Lung (tissue), 12 donors: Measurements from ENCODE around the gene CUBN. TPM values are rescaled to one million over a fixed set of nuclear protein-coding genes. Genes with fewer than 3 reads are reported as not detected.

Experiments used
- ATAC-seq: fragments of 200-7000 bp; cut with Tn5 transposase; one replicate; pipeline ENCODE4 v1.9.1; 2020; ENCODE audit warnings: moderate number of reproducible peaks; ENCODE audit not compliant: insufficient read depth, low FRiP score
- DNase-seq, 3 donors: peaks; one replicate each; pipeline ENCODE4 v3.0.0-alpha.2; 2013 to 2017
- H3K27ac ChIP-seq, 2 donors: one replicate each; pipeline ENCODE4 v1.5.1; 2013; ENCODE audit warnings: mild to moderate bottlenecking in 2 of 2, moderate library complexity in 2 of 2, control low read depth in 1 of 2, inconsistent platforms in 1 of 2, low read depth in 1 of 2, low read length in 1 of 2
- H3K27me3 ChIP-seq, 3 donors: one replicate each; pipeline ENCODE4 v1.5.1; 2013; ENCODE audit warnings: low read length in 2 of 3; ENCODE audit not compliant: control insufficient read depth in 3 of 3, insufficient read depth in 3 of 3
- H3K36me3 ChIP-seq, 4 donors: one replicate each; pipeline ENCODE4 v1.5.1; 2013; ENCODE audit warnings: low read length in 4 of 4, mild to moderate bottlenecking in 1 of 4, moderate library complexity in 1 of 4; ENCODE audit not compliant: control insufficient read depth in 4 of 4, insufficient read depth in 4 of 4
- H3K4me1 ChIP-seq, 5 donors: one replicate each; pipeline ENCODE4 v1.5.1; 2013; ENCODE audit warnings: low read length in 5 of 5, mild to moderate bottlenecking in 2 of 5, moderate library complexity in 1 of 5; ENCODE audit not compliant: control insufficient read depth in 5 of 5, insufficient read depth in 5 of 5
- H3K4me3 ChIP-seq: one replicate; pipeline ENCODE4 v1.5.1; 2013; ENCODE audit warnings: mild to moderate bottlenecking, control low read depth, moderate library complexity
- H3K9ac ChIP-seq, 2 donors: one replicate each; pipeline ENCODE4 v1.5.1; 2013; ENCODE audit warnings: low read length in 2 of 2, control low read depth in 1 of 2; ENCODE audit not compliant: insufficient read depth in 1 of 2
- H3K9me3 ChIP-seq, 4 donors: one replicate each; pipeline ENCODE4 v1.5.1; 2013; ENCODE audit warnings: low read length in 3 of 4, mild to moderate bottlenecking in 1 of 4, moderate library complexity in 1 of 4; ENCODE audit not compliant: control insufficient read depth in 4 of 4, insufficient read depth in 3 of 4
- WGBS, 2 donors: extraction: QIAGEN DNeasy Blood & Tissue Kit; methylation state at CpG; one replicate each; pipeline ENCODE4 v1.1.7; 2013; 5-methylcytosine and 5-hydroxymethylcytosine counted together
- polyA plus RNA-seq, 2 donors: library from polyadenylated mRNA; stranded (reverse); fragments of 200-250 nt; gene quantifications; one replicate each; pipeline ENCODE4 v1.2.1, GENCODE V29; 2013
- total RNA-seq, 2 donors: library from RNA; depleted of rRNA in 1 of 2; stranded (reverse); fragments of >200 nt in 1 of 2; gene quantifications; one replicate each; pipeline ENCODE4 v1.2.1, GENCODE V29; 2014 to 2021
- TF ChIP-seq, protein P1 (sequence below): IDR thresholded peaks from 2 replicates; pipeline ENCODE4 v1.5.1; 2012; ENCODE audit warnings: mild to moderate bottlenecking; ENCODE audit errors: control extremely low read depth, extremely low read depth
- donor health status: control.
- donor health status: control.
- donor health status: Bipolar disorder and iron deficiency.
- donor health status: healthy.
- donor health status: DM: yes; HTN: yes; CAD: no.

The CUBN gene
- total and polyA plus RNA-seq, 4 donors = 0.33 to 5.1 (median 1.0) TPM

DNA sequence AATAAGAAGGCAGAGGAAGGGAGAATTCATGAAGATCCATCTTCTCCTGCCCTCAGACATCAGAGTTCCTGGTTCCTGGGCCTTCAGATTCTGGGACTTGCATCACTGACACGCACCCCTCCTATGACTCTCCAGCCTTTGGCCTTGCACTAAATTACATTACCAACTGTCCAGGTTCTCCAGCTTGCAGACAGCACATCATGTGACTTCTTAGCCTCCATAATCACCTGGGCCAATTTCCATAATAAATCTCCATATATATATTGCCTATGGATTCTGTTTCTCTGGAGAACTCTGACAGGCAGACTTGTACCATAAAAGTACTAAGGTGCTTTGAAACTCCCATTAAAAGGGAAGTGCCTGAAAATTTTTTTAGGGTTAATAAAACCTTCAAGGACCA is 335.6 kb downstream of the CUBN start:
- peaks cover 0 to 3% (median 0%) of the 10 kb centered on the region in 4 donors for H3K36me3 ChIP-seq
- no peaks in the 10 kb centered on the region for H3K9me3 ChIP-seq
- no peak overlapping the region for H3K27ac ChIP-seq
- H3K4me3 ChIP-seq = no peak overlapping the region
- DNase-seq = no peak
- H3K9ac ChIP-seq = no peak overlapping the region
- H3K4me1 ChIP-seq = peaks cover 0 to 10% (median 0%) of the 10 kb centered on the region in 5 donors
- 98 to 100% methylated on average over 1 of the region's 1 CpG for WGBS, 2 donors
- TF ChIP-seq, protein P1, sequence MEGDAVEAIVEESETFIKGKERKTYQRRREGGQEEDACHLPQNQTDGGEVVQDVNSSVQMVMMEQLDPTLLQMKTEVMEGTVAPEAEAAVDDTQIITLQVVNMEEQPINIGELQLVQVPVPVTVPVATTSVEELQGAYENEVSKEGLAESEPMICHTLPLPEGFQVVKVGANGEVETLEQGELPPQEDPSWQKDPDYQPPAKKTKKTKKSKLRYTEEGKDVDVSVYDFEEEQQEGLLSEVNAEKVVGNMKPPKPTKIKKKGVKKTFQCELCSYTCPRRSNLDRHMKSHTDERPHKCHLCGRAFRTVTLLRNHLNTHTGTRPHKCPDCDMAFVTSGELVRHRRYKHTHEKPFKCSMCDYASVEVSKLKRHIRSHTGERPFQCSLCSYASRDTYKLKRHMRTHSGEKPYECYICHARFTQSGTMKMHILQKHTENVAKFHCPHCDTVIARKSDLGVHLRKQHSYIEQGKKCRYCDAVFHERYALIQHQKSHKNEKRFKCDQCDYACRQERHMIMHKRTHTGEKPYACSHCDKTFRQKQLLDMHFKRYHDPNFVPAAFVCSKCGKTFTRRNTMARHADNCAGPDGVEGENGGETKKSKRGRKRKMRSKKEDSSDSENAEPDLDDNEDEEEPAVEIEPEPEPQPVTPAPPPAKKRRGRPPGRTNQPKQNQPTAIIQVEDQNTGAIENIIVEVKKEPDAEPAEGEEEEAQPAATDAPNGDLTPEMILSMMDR = no peak
- no peaks in the 10 kb centered on the region for H3K27me3 ChIP-seq
- ATAC-seq = no peak

DNA sequence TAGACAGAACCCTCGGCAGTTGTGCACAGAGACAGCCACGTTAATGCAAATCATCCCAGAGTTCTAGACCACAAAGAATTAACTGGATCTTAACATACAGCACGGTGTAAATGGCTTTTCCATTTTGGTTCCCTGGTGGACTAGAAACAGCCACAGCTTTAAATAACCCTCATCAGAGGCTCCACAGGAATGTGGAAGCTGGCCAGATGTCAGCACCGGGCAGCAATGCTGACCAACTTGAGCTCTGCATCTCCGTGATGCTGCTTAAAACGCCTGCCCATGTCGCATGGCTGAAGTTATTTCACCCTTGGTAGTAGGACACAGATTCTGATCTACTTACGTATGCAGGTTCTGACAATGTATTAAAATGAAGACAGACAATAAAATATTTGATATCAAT is 336.9 kb downstream of the CUBN start:
- TF ChIP-seq, protein P1 = no peak
- H3K4me1 ChIP-seq = peaks cover 0 to 12% (median 0%) of the 10 kb centered on the region in 5 donors
- H3K9me3 ChIP-seq = no peaks in the 10 kb centered on the region
- H3K9ac ChIP-seq = no peak overlapping the region
- no peak for ATAC-seq
- WGBS, 2 donors = 75 to 88% methylated on average over 8 of the region's 8 CpGs
- H3K27ac ChIP-seq = no peak overlapping the region
- H3K27me3 ChIP-seq = no peaks in the 10 kb centered on the region
- H3K4me3 ChIP-seq = no peak overlapping the region
- peak in 1 of 3 donors; percentile 15 for DNase-seq
- H3K36me3 ChIP-seq = peaks cover 0 to 3% (median 0%) of the 10 kb centered on the region in 4 donors

DNA sequence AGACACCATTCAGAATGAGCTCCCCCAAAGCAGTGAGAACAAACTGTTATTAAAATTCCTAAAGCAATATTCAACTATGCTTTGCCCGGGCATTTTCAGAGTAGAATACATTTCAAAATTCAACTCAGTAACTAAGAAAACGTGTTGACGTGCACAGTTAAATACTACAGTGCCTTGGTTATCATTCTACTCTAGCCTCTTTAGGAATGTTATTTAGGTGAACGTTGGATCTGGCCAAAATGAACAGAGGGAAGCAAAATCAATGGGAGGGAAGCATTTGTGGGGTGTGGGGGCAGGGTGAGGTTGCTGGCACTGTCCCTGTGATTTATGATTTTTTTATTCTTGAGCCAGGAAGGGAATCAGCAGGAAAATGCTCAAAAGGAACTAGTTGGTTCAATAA is 339.8 kb downstream of the CUBN start:
- H3K27ac ChIP-seq = no peak overlapping the region
- H3K36me3 ChIP-seq = peaks cover 0 to 3% (median under 1%) of the 10 kb centered on the region in 4 donors
- no peak overlapping the region for H3K4me3 ChIP-seq
- H3K27me3 ChIP-seq = no peaks in the 10 kb centered on the region
- DNase-seq (no peak), ATAC-seq (no peak)
- H3K4me1 ChIP-seq = peaks cover 0 to 12% (median 0%) of the 10 kb centered on the region in 5 donors
- H3K9me3 ChIP-seq = peaks cover 0 to 1% (median 0%) of the 10 kb centered on the region in 4 donors
- WGBS, 2 donors = 85 to 89% methylated on average over 4 of the region's 4 CpGs
- H3K9ac ChIP-seq = no peak overlapping the region
- TF ChIP-seq, protein P1 = no peak

DNA sequence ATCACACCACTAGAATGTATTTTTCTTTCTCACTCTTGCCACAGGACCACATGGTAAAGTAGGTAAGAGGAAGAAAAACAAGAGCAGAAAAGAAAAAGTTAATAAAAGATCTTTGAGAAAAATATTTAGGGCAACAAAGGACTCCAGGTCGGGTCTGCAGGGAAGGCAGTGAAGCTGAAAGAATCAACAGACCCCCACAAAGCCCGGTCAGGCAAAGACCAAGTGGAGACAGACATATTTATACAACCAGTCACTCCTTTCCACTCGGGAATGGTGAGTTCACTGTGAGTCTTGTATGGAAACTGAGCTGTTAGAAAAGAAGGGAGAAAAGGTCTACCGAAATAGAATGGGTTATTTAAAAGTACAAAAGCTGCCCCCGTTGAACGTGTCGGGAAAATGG is 340.4 kb downstream of the CUBN start:
- peaks cover 0 to 1% (median 0%) of the 10 kb centered on the region in 4 donors for H3K9me3 ChIP-seq
- no peak overlapping the region for H3K27ac ChIP-seq
- no peaks in the 10 kb centered on the region for H3K27me3 ChIP-seq
- WGBS, 2 donors = 81 to 87% methylated on average over 7 of the region's 7 CpGs
- H3K4me1 ChIP-seq = peaks cover 0 to 12% (median 0%) of the 10 kb centered on the region in 5 donors
- peaks cover 0 to 3% (median under 1%) of the 10 kb centered on the region in 4 donors for H3K36me3 ChIP-seq
- DNase-seq (no peak), ATAC-seq (no peak)
- H3K9ac ChIP-seq = no peak overlapping the region
- no peak overlapping the region for H3K4me3 ChIP-seq
- TF ChIP-seq, protein P1 = no peak
